ENCODE measurements around the gene DIPK1B. TPM values are rescaled to one million over a fixed set of nuclear protein-coding genes. Genes with fewer than 3 reads are reported as not detected.
A peak's percentile ranks its signal among the peaks of the same experiment; 100 is the strongest.

DIPK1B gene
- total RNA-seq, 1 experiment from 2014 or later, result not detected

DNA sequence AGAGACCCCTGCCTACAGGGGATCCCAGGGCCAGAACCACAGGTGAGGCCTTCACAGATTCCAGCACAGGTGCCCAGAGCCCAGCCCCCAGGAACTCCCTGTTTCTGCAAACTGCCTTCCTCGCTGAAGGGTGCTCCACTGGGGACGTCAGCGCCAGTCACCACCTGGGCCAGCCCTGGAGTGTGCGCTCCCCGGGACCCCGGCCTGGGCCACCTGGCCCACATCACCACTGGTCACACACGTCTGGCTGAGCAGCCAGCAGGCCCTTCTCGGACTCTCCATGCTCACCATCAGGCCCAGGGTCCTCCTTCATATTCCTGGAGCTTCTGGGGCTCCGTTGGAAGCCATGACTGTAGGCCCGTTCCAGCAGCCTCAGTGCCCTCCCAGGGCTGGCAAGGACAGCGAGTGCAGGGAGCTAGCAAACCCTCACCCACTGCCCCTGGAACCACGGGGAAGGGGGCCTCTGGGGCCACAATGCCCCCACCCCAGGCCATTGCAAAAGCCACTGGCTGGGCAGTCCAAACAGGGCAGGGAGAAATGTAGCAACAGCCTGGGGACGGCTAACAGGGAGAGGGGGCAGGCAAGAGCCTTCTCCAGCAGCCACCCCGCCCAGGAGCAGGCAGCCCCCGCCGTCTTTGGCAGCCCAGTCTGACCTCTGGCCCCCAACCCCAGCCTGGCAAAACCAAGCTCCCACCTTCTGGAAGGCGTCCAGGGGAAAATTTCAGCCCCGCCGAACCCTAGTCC is 26.4 kb upstream of the DIPK1B start:
- POLR2A ChIA-PET, result interaction anchor here (0.7 to 1.1 kb wide), 5 partner anchors 9 to 343 kb away, joined by 3 to 4 read pairs (median 3); no protein-coding TSS in a partner anchor
- H3K36me3 Mint-ChIP-seq (ENCODE audit: insufficient read depth, unreplicated experiment), result no peaks in the 10 kb centered on the region
- H3K9me3 Mint-ChIP-seq (ENCODE audit: unreplicated experiment), result no peaks in the 10 kb centered on the region
- BruUV-seq (replicated peaks), result no TSS peak
- intact Hi-C loops (cut with micrococcal nuclease), result no loop called here
- CTCF ChIA-PET, result interaction anchor here (0.5 to 4.0 kb wide), 2 partner anchors 13 to 454 kb away, joined by 4 to 22 read pairs; no protein-coding TSS in a partner anchor
- no peak overlapping the region for H3K27ac Mint-ChIP-seq (ENCODE audit: low read depth, unreplicated experiment)
- H3K27me3 Mint-ChIP-seq (ENCODE audit: insufficient read depth, unreplicated experiment), result no peaks in the 10 kb centered on the region
- peaks cover 2% of the 10 kb centered on the region for H3K4me1 Mint-ChIP-seq (ENCODE audit: insufficient read depth, unreplicated experiment)
- no peak for DNase-seq (ENCODE audit: unreplicated experiment)
- H3K4me3 Mint-ChIP-seq (ENCODE audit: unreplicated experiment), result peak overlapping the region; percentile 68
- TF ChIP-seq, protein P1, sequence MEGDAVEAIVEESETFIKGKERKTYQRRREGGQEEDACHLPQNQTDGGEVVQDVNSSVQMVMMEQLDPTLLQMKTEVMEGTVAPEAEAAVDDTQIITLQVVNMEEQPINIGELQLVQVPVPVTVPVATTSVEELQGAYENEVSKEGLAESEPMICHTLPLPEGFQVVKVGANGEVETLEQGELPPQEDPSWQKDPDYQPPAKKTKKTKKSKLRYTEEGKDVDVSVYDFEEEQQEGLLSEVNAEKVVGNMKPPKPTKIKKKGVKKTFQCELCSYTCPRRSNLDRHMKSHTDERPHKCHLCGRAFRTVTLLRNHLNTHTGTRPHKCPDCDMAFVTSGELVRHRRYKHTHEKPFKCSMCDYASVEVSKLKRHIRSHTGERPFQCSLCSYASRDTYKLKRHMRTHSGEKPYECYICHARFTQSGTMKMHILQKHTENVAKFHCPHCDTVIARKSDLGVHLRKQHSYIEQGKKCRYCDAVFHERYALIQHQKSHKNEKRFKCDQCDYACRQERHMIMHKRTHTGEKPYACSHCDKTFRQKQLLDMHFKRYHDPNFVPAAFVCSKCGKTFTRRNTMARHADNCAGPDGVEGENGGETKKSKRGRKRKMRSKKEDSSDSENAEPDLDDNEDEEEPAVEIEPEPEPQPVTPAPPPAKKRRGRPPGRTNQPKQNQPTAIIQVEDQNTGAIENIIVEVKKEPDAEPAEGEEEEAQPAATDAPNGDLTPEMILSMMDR (IDR thresholded peaks at IDR 0.05; ENCODE audit: unreplicated experiment), result no peak

DNA sequence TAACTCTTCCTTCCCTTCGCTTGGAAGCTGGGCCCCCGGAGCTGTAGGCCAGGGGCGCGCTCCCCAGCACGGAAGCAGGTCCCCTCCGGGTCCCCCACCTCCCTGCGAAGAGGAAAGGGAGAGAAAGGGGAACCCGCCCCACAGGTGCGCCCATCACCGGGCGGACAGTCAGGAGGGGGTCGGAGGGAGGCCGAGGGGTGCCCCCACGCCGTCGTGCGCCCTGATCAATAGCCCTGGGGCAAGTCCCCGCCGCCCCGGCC is 25.9 kb upstream of the DIPK1B start:
- ChIA-PET CTCF (interaction anchor here (0.5 kb wide), 1 partner anchor 454 kb away, joined by 4 read pairs; no protein-coding TSS in a partner anchor), POLR2A (interaction anchor here (0.7 to 1.1 kb wide), 5 partner anchors 9 to 344 kb away, joined by 3 to 4 read pairs (median 3); no protein-coding TSS in a partner anchor)
- BruUV-seq (replicated peaks), result no TSS peak

DNA sequence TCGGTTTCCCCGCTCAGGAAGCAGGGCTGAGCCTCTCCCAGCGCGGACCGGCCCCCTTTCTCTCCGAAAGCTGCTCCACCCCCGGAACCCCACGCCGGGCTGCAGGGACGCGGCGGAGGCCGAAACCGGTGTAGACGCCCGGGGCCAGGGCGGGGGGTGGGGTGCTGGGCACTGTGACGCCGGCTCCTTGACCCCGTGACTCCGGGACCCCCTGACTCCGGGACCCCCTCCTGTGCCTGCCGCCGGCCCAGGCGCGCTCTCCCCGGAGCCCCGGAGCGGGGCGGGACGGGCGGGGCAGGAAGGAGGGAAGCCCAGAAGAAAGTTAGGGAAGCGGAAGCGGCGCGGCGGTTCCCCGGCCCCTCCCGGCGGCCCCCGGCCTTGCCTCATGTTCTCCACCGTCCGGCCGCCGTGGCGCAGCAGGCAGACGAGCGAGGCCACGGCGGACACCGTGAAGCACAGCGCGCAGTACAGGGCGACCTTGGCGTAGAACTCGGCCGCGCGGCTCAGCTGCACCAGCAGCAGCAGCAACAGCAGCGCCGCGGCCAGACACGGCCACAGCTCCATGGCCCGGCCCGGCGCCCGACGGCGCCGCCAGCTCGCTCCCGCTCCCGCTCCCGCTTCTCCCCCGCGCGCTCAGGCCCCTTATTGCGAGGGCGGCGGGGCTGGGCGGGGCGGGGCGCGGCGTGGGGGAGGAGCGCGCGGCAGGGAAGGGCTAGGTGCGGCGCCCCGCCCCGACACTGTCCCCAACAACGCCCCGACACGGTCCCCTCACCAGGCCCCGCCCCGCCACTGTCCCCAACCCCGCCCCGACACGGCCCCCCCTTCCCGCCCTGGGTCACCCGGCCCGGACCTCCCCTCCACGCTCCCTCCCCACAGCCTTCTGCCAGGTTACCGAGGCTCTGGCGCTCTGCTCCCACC is 25.3 kb upstream of the DIPK1B start, which contains the start of gene AGPAT2:
Gene AGPAT2 (minus strand): TSS at position 664 of the 918 bp plus-strand sequence. CDS start 100 bp downstream, at position 564.
- H3K27ac Mint-ChIP-seq (ENCODE audit: low read depth, unreplicated experiment), result no peak within 1 kb of the TSS

More for the DNA sequence above, 25.9 kb upstream of the DIPK1B start:
- intact Hi-C loops (cut with micrococcal nuclease), result no loop called here
- no peak overlapping the region for H3K27ac Mint-ChIP-seq (ENCODE audit: low read depth, unreplicated experiment)
- H3K4me3 Mint-ChIP-seq (ENCODE audit: unreplicated experiment), result peak overlapping the region; percentile 68
- TF ChIP-seq, protein P1 (IDR thresholded peaks at IDR 0.05; ENCODE audit: unreplicated experiment), result no peak
- H3K36me3 Mint-ChIP-seq (ENCODE audit: insufficient read depth, unreplicated experiment), result no peaks in the 10 kb centered on the region
- H3K9me3 Mint-ChIP-seq (ENCODE audit: unreplicated experiment), result no peaks in the 10 kb centered on the region
- DNase-seq (ENCODE audit: unreplicated experiment), result no peak
- H3K4me1 Mint-ChIP-seq (ENCODE audit: insufficient read depth, unreplicated experiment), result peaks cover 4% of the 10 kb centered on the region
- H3K27me3 Mint-ChIP-seq (ENCODE audit: insufficient read depth, unreplicated experiment), result no peaks in the 10 kb centered on the region

More for the DNA sequence above, 25.3 kb upstream of the DIPK1B start, which contains the start of gene AGPAT2:
- H3K4me1 Mint-ChIP-seq (ENCODE audit: insufficient read depth, unreplicated experiment), result peaks cover 4% of the 10 kb centered on the region
- TF ChIP-seq, protein P1 (IDR thresholded peaks at IDR 0.05; ENCODE audit: unreplicated experiment), result no peak
- intact Hi-C loops (cut with micrococcal nuclease), result no loop called here
- no peaks in the 10 kb centered on the region for H3K36me3 Mint-ChIP-seq (ENCODE audit: insufficient read depth, unreplicated experiment)
- H3K4me3 Mint-ChIP-seq (ENCODE audit: unreplicated experiment), result peak within 1 kb of the TSS; percentile 68
- no TSS peak for BruUV-seq (replicated peaks)
- H3K9me3 Mint-ChIP-seq (ENCODE audit: unreplicated experiment), result no peaks in the 10 kb centered on the region
- no peaks in the 10 kb centered on the region for H3K27me3 Mint-ChIP-seq (ENCODE audit: insufficient read depth, unreplicated experiment)
- peak; percentile 47 for DNase-seq (ENCODE audit: unreplicated experiment)
- CTCF ChIA-PET, result no interaction called here
- POLR2A ChIA-PET, result interaction anchor here (0.6 to 1.1 kb wide), 5 partner anchors 8 to 1209 kb away, joined by 3 read pairs; no protein-coding TSS in a partner anchor

All from MCF 10A (cell line).